GM19452 (cell line): ENCODE measurements around the gene XIRP1.

ENCODE experiments used
- ATAC-seq: cut with Tn5 transposase; IDR thresholded peaks from one replicate; pipeline ENCODE4 v1.9.1; 2021; ENCODE audit not compliant: unreplicated experiment

Gene XIRP1

GRCh38 chr3:39208463-39209055 is 16.2 kb upstream of the XIRP1 start:
- ATAC-seq, result no peak

GRCh38 chr3:39207361-39208186 is 15.2 kb upstream of the XIRP1 start:
- no peak for ATAC-seq

GRCh38 chr3:39205919-39206516 is 13.6 kb upstream of the XIRP1 start:
- ATAC-seq, result no peak

GRCh38 chr3:39205131-39205530 is 12.7 kb upstream of the XIRP1 start:
- ATAC-seq, result no peak

- ATAC-seq, result no peak
These were observed 11.5 kb upstream of the XIRP1 start for GRCh38 chr3:39203860-39204259.

GRCh38 chr3:39203402-39203801 is 11.0 kb upstream of the XIRP1 start:
- no peak for ATAC-seq

- no peak for ATAC-seq
These were observed 9.7 kb upstream of the XIRP1 start for GRCh38 chr3:39202094-39202493.

GRCh38 chr3:39196671-39197356 is 4.4 kb upstream of the XIRP1 start:
- no peak for ATAC-seq

GRCh38 chr3:39196034-39196433 is 3.6 kb upstream of the XIRP1 start:
- no peak for ATAC-seq

- ATAC-seq, result no peak
These were observed 996 bp upstream of the XIRP1 start for GRCh38 chr3:39193391-39193790.

- ATAC-seq, result no peak
These were observed 622 bp downstream of the XIRP1 start for GRCh38 chr3:39191773-39192172.

- no peak for ATAC-seq
These were observed 1.3 kb downstream of the XIRP1 start for GRCh38 chr3:39191111-39191510.

- ATAC-seq, result no peak
These were observed 1.9 kb downstream of the XIRP1 start for GRCh38 chr3:39190281-39191025.

- ATAC-seq, result peak; percentile 65
These were observed 2.5 kb downstream of the XIRP1 start for GRCh38 chr3:39189959-39190269.

- ATAC-seq, result no peak
These were observed 3.0 kb downstream of the XIRP1 start for GRCh38 chr3:39189150-39189958.

GRCh38 chr3:39188271-39189149 is 3.9 kb downstream of the XIRP1 start:
- ATAC-seq, result no peak

- ATAC-seq, result no peak
These were observed 4.8 kb downstream of the XIRP1 start for GRCh38 chr3:39187372-39188155.

GRCh38 chr3:39186692-39187151 is 5.7 kb downstream of the XIRP1 start:
- ATAC-seq, result no peak
